H1 (cell line): ENCODE results near the gene GPC3. TPM values are rescaled to one million over a fixed set of nuclear protein-coding genes. Genes with fewer than 3 reads are reported as not detected.

Source experiments
- CREB1 ChIP-seq: IDR thresholded peaks from 2 replicates; pipeline ENCODE4 v1.6.1; 2012; ENCODE audit warnings: inconsistent platforms
- CTBP2 ChIP-seq: IDR thresholded peaks from 2 replicates; pipeline ENCODE4 v1.7.0; 2011; ENCODE audit warnings: borderline replicate concordance, mild to moderate bottlenecking, moderate library complexity, mixed read lengths, low read length; ENCODE audit not compliant: insufficient read depth, insufficient read length
- GTF2F1 ChIP-seq: IDR thresholded peaks from 2 replicates; pipeline ENCODE4 v1.6.1; 2012; ENCODE audit warnings: low read depth, low read length, improper control_type of control experiment, borderline replicate concordance
- HDAC2 ChIP-seq, 2 experiments: fragments of 300-600 bp in 1 of 2; sonication (generic) in 1 of 2; IDR thresholded peaks; 2 replicates each; pipeline ENCODE4 v1.6.1; 2011 to 2012; ENCODE audit warnings: low read depth in 2 of 2, low read length in 2 of 2, mild to moderate bottlenecking in 2 of 2, moderate library complexity in 2 of 2, borderline replicate concordance in 1 of 2, inconsistent platforms in 1 of 2
- KDM1A ChIP-seq: fragments of 200-600, 300-600 bp; sonication (generic); IDR thresholded peaks from 2 replicates; pipeline ENCODE4 v1.7.1; 2016; ENCODE audit warnings: mild to moderate bottlenecking, low read length, borderline replicate concordance
- POLR2A ChIP-seq, 2 experiments: IDR thresholded peaks; 1 replicate in 1 of 2; 2 replicates in 1 of 2; pipeline ENCODE4 v1.6.1; 2011; ENCODE audit warnings: low read depth in 2 of 2, low read length in 2 of 2, mild to moderate bottlenecking in 2 of 2; ENCODE audit errors: control extremely low read depth in 1 of 2
- RAD21 ChIP-seq, 2 experiments: IDR thresholded peaks in 1 of 2; conservative IDR thresholded peaks in 1 of 2; 2 replicates each; pipeline ENCODE4 v1.6.1; 2011; ENCODE audit warnings: low read depth in 2 of 2, low read length in 2 of 2, improper control_type of control experiment in 1 of 2, inconsistent platforms in 1 of 2, mild to moderate bottlenecking in 1 of 2, moderate library complexity in 1 of 2
- RFX5 ChIP-seq: IDR thresholded peaks from 2 replicates; pipeline ENCODE4 v1.6.1; 2011; ENCODE audit warnings: low read depth, low read length, improper control_type of control experiment, borderline replicate concordance
- TAF7 ChIP-seq: optimal IDR thresholded peaks from 2 replicates; pipeline ENCODE3; 2011; ENCODE audit warnings: low read depth, mild to moderate bottlenecking, inconsistent platforms, low read length, moderate library complexity, borderline replicate concordance
- polyA plus RNA-seq, 7 experiments: library from polyadenylated mRNA; depleted of rRNA in 3 of 7; stranded (reverse) in 5 of 7; unstranded in 2 of 7; fragments of >200 nt in 5 of 7; fragments of 200-250 nt in 2 of 7; gene quantifications; 1 replicate in 5 of 7; 2 replicates in 1 of 7; 4 replicates in 1 of 7; pipeline versions ENCODE4 v1.2.1 to v1.2.3, GENCODE V29; 2011 to 2013; ENCODE audit warnings: missing spikeins in 2 of 7, mixed read lengths in 2 of 7
- total RNA-seq: library from RNA; stranded (reverse); fragmentation: NEBNext Ultra II Directional; extraction: Animal tissue kit (Norgen Biotek cat#: 25700); gene quantifications from 2 replicates; pipeline ENCODE4 v1.2.1, GENCODE V29; 2021
- TF ChIP-seq, protein P1 (sequence below): fragments of 300-600 bp; sonication (generic); IDR thresholded peaks from 2 replicates; pipeline ENCODE4 v1.7.1; 2012; ENCODE audit warnings: low read length, moderate library complexity, mild to moderate bottlenecking, inconsistent platforms; ENCODE audit not compliant: insufficient replicate concordance
- TF ChIP-seq, protein P2 (sequence below): IDR thresholded peaks from 2 replicates; pipeline ENCODE4 v1.6.1; 2011; ENCODE audit warnings: low read depth, mild to moderate bottlenecking, low read length; ENCODE audit not compliant: insufficient read depth

GPC3 gene
- total and polyA plus RNA-seq, 2 of the 8 experiments (the other 6 are each of a cell fraction or from before 2014, with no cell fraction given), result 64.8 to 71.9 TPM

DNA sequence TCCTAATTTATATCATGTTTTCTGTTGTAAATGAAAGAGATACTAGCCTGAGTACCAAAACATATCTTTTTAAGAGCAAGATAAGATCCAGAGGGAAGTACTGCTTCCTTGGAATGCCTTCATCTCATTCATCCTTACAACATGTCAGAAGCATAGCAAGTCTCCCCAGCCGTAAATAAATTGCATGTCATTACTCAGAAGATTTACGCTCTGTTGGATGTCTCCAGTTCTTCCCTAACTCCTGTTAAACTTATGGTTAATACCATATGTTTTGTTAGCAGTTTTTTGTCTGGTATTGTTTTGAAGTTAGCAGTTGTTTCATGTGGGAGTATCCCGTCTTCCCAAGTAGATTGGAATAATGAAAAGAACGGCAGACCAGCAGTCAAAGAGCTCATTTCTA is 7.5 kb upstream of the GPC3 start (continued):
- TF ChIP-seq, protein P1, sequence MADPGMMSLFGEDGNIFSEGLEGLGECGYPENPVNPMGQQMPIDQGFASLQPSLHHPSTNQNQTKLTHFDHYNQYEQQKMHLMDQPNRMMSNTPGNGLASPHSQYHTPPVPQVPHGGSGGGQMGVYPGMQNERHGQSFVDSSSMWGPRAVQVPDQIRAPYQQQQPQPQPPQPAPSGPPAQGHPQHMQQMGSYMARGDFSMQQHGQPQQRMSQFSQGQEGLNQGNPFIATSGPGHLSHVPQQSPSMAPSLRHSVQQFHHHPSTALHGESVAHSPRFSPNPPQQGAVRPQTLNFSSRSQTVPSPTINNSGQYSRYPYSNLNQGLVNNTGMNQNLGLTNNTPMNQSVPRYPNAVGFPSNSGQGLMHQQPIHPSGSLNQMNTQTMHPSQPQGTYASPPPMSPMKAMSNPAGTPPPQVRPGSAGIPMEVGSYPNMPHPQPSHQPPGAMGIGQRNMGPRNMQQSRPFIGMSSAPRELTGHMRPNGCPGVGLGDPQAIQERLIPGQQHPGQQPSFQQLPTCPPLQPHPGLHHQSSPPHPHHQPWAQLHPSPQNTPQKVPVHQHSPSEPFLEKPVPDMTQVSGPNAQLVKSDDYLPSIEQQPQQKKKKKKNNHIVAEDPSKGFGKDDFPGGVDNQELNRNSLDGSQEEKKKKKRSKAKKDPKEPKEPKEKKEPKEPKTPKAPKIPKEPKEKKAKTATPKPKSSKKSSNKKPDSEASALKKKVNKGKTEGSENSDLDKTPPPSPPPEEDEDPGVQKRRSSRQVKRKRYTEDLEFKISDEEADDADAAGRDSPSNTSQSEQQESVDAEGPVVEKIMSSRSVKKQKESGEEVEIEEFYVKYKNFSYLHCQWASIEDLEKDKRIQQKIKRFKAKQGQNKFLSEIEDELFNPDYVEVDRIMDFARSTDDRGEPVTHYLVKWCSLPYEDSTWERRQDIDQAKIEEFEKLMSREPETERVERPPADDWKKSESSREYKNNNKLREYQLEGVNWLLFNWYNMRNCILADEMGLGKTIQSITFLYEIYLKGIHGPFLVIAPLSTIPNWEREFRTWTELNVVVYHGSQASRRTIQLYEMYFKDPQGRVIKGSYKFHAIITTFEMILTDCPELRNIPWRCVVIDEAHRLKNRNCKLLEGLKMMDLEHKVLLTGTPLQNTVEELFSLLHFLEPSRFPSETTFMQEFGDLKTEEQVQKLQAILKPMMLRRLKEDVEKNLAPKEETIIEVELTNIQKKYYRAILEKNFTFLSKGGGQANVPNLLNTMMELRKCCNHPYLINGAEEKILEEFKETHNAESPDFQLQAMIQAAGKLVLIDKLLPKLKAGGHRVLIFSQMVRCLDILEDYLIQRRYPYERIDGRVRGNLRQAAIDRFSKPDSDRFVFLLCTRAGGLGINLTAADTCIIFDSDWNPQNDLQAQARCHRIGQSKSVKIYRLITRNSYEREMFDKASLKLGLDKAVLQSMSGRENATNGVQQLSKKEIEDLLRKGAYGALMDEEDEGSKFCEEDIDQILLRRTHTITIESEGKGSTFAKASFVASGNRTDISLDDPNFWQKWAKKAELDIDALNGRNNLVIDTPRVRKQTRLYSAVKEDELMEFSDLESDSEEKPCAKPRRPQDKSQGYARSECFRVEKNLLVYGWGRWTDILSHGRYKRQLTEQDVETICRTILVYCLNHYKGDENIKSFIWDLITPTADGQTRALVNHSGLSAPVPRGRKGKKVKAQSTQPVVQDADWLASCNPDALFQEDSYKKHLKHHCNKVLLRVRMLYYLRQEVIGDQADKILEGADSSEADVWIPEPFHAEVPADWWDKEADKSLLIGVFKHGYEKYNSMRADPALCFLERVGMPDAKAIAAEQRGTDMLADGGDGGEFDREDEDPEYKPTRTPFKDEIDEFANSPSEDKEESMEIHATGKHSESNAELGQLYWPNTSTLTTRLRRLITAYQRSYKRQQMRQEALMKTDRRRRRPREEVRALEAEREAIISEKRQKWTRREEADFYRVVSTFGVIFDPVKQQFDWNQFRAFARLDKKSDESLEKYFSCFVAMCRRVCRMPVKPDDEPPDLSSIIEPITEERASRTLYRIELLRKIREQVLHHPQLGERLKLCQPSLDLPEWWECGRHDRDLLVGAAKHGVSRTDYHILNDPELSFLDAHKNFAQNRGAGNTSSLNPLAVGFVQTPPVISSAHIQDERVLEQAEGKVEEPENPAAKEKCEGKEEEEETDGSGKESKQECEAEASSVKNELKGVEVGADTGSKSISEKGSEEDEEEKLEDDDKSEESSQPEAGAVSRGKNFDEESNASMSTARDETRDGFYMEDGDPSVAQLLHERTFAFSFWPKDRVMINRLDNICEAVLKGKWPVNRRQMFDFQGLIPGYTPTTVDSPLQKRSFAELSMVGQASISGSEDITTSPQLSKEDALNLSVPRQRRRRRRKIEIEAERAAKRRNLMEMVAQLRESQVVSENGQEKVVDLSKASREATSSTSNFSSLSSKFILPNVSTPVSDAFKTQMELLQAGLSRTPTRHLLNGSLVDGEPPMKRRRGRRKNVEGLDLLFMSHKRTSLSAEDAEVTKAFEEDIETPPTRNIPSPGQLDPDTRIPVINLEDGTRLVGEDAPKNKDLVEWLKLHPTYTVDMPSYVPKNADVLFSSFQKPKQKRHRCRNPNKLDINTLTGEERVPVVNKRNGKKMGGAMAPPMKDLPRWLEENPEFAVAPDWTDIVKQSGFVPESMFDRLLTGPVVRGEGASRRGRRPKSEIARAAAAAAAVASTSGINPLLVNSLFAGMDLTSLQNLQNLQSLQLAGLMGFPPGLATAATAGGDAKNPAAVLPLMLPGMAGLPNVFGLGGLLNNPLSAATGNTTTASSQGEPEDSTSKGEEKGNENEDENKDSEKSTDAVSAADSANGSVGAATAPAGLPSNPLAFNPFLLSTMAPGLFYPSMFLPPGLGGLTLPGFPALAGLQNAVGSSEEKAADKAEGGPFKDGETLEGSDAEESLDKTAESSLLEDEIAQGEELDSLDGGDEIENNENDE, result no peak
- no peak for TF ChIP-seq TAF7
- TF ChIP-seq GTF2F1, result no peak
- no peak for TF ChIP-seq CTBP2
- TF ChIP-seq RAD21 (IDR thresholded peaks at IDR 0.05 in 1 of 2, conservative IDR thresholded peaks at IDR 0.05 in 1 of 2; ENCODE audit: low read depth in 2 of 2, low read length in 2 of 2), result no peak
- TF ChIP-seq, protein P2, sequence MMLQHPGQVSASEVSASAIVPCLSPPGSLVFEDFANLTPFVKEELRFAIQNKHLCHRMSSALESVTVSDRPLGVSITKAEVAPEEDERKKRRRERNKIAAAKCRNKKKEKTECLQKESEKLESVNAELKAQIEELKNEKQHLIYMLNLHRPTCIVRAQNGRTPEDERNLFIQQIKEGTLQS, result no peak
- TF ChIP-seq CREB1, result no peak
- no peak for TF ChIP-seq HDAC2 (IDR thresholded peaks at IDR 0.05; ENCODE audit: borderline replicate concordance in 1 of 2, low read depth in 2 of 2, low read length in 2 of 2)
- TF ChIP-seq KDM1A, result no peak
- no peak for TF ChIP-seq POLR2A (IDR thresholded peaks at IDR 0.05; ENCODE audit: control extremely low read depth in 1 of 2, low read depth in 2 of 2, low read length in 2 of 2)
- no peak for TF ChIP-seq RFX5
